H1 (cell line): ENCODE results near the gene SSTR3. TPM values are rescaled to one million over a fixed set of nuclear protein-coding genes. Genes with fewer than 3 reads are reported as not detected.
A peak's percentile ranks its signal among the peaks of the same experiment; 100 is the strongest.

Source experiments
- CTCF ChIA-PET: fragments of 300-600 bp; sonication (Branson Sonifier 250); formaldehyde crosslinking; loops from one replicate; lab custom pipeline; 2021; ENCODE audit not compliant: partially characterized antibody; lab: Charles Lee
- POLR2A ChIA-PET: fragments of 300-600 bp; sonication (Branson Sonifier 250); formaldehyde crosslinking; loops from one replicate; lab custom pipeline; 2021; ENCODE audit warnings: inconsistent platforms; ENCODE audit not compliant: partially characterized antibody; lab: Charles Lee
- DNase-seq, 2 experiments: peaks; one replicate each; pipeline versions ENCODE4 v3.0.0 to v3.0.0-alpha.2; 2010 to 2022; ENCODE audit warnings: low spot score in 2 of 2, low read depth in 1 of 2, mixed read lengths in 1 of 2
- FAIRE-seq: peaks from 2 replicates; lab custom pipeline; 2011; peaks lifted over from hg19 to GRCh38; lab: Jason Lieb, UNC
- H2AFZ ChIP-seq: 2 replicates; pipeline ENCODE4 v1.8.1; 2012; ENCODE audit warnings: low read length, inconsistent platforms
- H2AK5ac ChIP-seq: 2 replicates; pipeline ENCODE4 v1.6.1; 2013; ENCODE audit warnings: low read depth, low read length
- H2BK120ac ChIP-seq: replicated peaks from 2 replicates; pipeline ENCODE3; 2013; ENCODE audit warnings: low read depth, low read length, inconsistent platforms
- H2BK12ac ChIP-seq: 2 replicates; pipeline ENCODE4 v1.6.1; 2013; ENCODE audit warnings: low read depth, low read length
- H2BK15ac ChIP-seq: 2 replicates; pipeline ENCODE4 v1.6.1; 2013; ENCODE audit warnings: low read length
- H2BK20ac ChIP-seq: 2 replicates; pipeline ENCODE4 v1.6.1; 2013; ENCODE audit warnings: low read length
- H2BK5ac ChIP-seq: 2 replicates; pipeline ENCODE4 v1.6.1; 2013; ENCODE audit warnings: low read depth, low read length
- H3K14ac ChIP-seq: 2 replicates; pipeline ENCODE4 v1.6.1; 2013; ENCODE audit warnings: inconsistent platforms; ENCODE audit not compliant: insufficient read length
- H3K18ac ChIP-seq: 2 replicates; pipeline ENCODE4 v1.6.1; 2013; ENCODE audit warnings: low read length; ENCODE audit errors: extremely low read depth
- H3K23ac ChIP-seq: 2 replicates; pipeline ENCODE4 v1.6.1; 2013; ENCODE audit warnings: inconsistent platforms; ENCODE audit not compliant: insufficient read length
- H3K23me2 ChIP-seq: 2 replicates; pipeline ENCODE4 v1.6.1; 2013; ENCODE audit warnings: low read depth, low read length
- H3K27ac ChIP-seq: 2 replicates; pipeline ENCODE4 v1.6.1; 2011; ENCODE audit warnings: low read depth, low read length, inconsistent platforms
- H3K27me3 ChIP-seq, 4 experiments: replicated peaks in 1 of 4; 1 replicate in 1 of 4; 2 replicates in 3 of 4; pipeline versions ENCODE4 v1.6.1 to v1.8.1; 2011 to 2013; ENCODE audit warnings: low read length in 3 of 4, mild to moderate bottlenecking in 3 of 4, inconsistent platforms in 2 of 4, mixed read lengths in 2 of 4, moderate library complexity in 1 of 4; ENCODE audit not compliant: control insufficient read depth in 3 of 4, insufficient read depth in 3 of 4; ENCODE audit errors: extremely low read depth in 1 of 4
- H3K36me3 ChIP-seq, 4 experiments: 2 replicates each; pipeline versions ENCODE4 v1.6.1 to v1.8.1; 2011 to 2013; ENCODE audit warnings: mild to moderate bottlenecking in 4 of 4, low read length in 3 of 4, moderate library complexity in 2 of 4, control low read depth in 1 of 4, inconsistent platforms in 1 of 4; ENCODE audit not compliant: insufficient read depth in 4 of 4, control insufficient read depth in 2 of 4
- H3K4ac ChIP-seq: replicated peaks from 2 replicates; pipeline ENCODE3; 2013; ENCODE audit warnings: low read length, low read depth, mixed read lengths, inconsistent platforms; ENCODE audit not compliant: insufficient read length
- H3K4me1 ChIP-seq, 4 experiments: replicated peaks in 1 of 4; 1 replicate in 1 of 4; 2 replicates in 3 of 4; pipeline versions ENCODE4 v1.6.1 to v1.8.1; 2011 to 2013; ENCODE audit warnings: low read length in 3 of 4, inconsistent platforms in 2 of 4, mixed read lengths in 1 of 4; ENCODE audit not compliant: insufficient read depth in 4 of 4, control insufficient read depth in 3 of 4
- H3K4me2 ChIP-seq, 2 experiments: 2 replicates each; pipeline versions ENCODE4 v1.6.1 to v1.8.1; 2011 to 2013; ENCODE audit warnings: low read depth in 2 of 2, low read length in 2 of 2, control low read depth in 1 of 2, inconsistent platforms in 1 of 2, mild to moderate bottlenecking in 1 of 2; ENCODE audit not compliant: insufficient read depth in 1 of 2
- H3K4me3 ChIP-seq, 4 experiments: fragments of 200-600, 300-600 bp in 1 of 4; sonication (generic), shearing (Covaris generic), sonication (Bioruptor Twin) in 1 of 4; 2 replicates each; pipeline versions ENCODE4 v1.5.1 to v1.8.1; 2011 to 2016; ENCODE audit warnings: low read length in 4 of 4, low read depth in 3 of 4, control low read depth in 2 of 4, inconsistent platforms in 2 of 4, mild to moderate bottlenecking in 2 of 4, mixed read lengths in 1 of 4, moderate library complexity in 1 of 4; ENCODE audit not compliant: insufficient read depth in 2 of 4; ENCODE audit errors: extremely low read depth in 1 of 4
- H3K56ac ChIP-seq: replicated peaks from 2 replicates; pipeline ENCODE3; 2013; ENCODE audit warnings: low read depth, mild to moderate bottlenecking, mixed read lengths, low read length, inconsistent platforms; ENCODE audit not compliant: insufficient read length
- H3K79me1 ChIP-seq: 2 replicates; pipeline ENCODE4 v1.6.1; 2013; ENCODE audit warnings: low read depth, low read length, control low read depth
- H3K79me2 ChIP-seq, 2 experiments: 2 replicates each; pipeline versions ENCODE4 v1.6.1 to v1.8.1; 2012 to 2013; ENCODE audit warnings: low read length in 2 of 2, mild to moderate bottlenecking in 2 of 2, inconsistent platforms in 1 of 2; ENCODE audit not compliant: insufficient read depth in 2 of 2, control insufficient read depth in 1 of 2
- H3K9ac ChIP-seq, 4 experiments: replicated peaks in 1 of 4; 1 replicate in 1 of 4; 2 replicates in 3 of 4; pipeline versions ENCODE4 v1.6.1 to v1.8.1; 2011 to 2013; ENCODE audit warnings: low read depth in 3 of 4, low read length in 3 of 4, control low read depth in 2 of 4, mild to moderate bottlenecking in 2 of 4, moderate library complexity in 2 of 4, inconsistent platforms in 1 of 4; ENCODE audit errors: extremely low read depth in 1 of 4
- H3K9me3 ChIP-seq, 2 experiments: 2 replicates each; pipeline versions ENCODE4 v1.6.1 to v1.8.1; 2012 to 2013; ENCODE audit warnings: mild to moderate bottlenecking in 2 of 2, moderate library complexity in 2 of 2, control low read depth in 1 of 2, inconsistent platforms in 1 of 2, low read depth in 1 of 2, low read length in 1 of 2, mixed read lengths in 1 of 2; ENCODE audit not compliant: insufficient read depth in 2 of 2
- H4K20me1 ChIP-seq, 2 experiments: replicated peaks in 1 of 2; 2 replicates each; pipeline versions ENCODE3 to v1.8.1; 2011 to 2013; ENCODE audit warnings: inconsistent platforms in 2 of 2, low read length in 2 of 2, mild to moderate bottlenecking in 1 of 2; ENCODE audit not compliant: insufficient read depth in 2 of 2, control insufficient read depth in 1 of 2
- H4K5ac ChIP-seq: 2 replicates; pipeline ENCODE4 v1.6.1; 2013; ENCODE audit warnings: low read length, low read depth, mixed read lengths, inconsistent platforms; ENCODE audit not compliant: insufficient read length
- H4K8ac ChIP-seq: 2 replicates; pipeline ENCODE4 v1.8.0; 2013; ENCODE audit warnings: mild to moderate bottlenecking, moderate library complexity, low read length, inconsistent platforms; ENCODE audit not compliant: insufficient read depth; ENCODE audit errors: extremely low read depth
- H4K91ac ChIP-seq: replicated peaks from 2 replicates; pipeline ENCODE3; 2013; ENCODE audit warnings: low read length, mixed read lengths, inconsistent platforms; ENCODE audit not compliant: insufficient read length
- BCL11A ChIP-seq, 2 experiments: IDR thresholded peaks; one replicate each; pipeline ENCODE4 v1.6.1; 2011; ENCODE audit warnings: low read depth in 2 of 2, low read length in 2 of 2, mild to moderate bottlenecking in 2 of 2
- BRCA1 ChIP-seq: IDR thresholded peaks from 2 replicates; pipeline ENCODE4 v1.6.1; 2012; ENCODE audit warnings: low read depth, low read length, improper control_type of control experiment
- CBX5 ChIP-seq: fragments of 300-800, 300-1000 bp; sonication (generic); IDR thresholded peaks from 2 replicates; pipeline ENCODE4 v1.7.1; 2016; ENCODE audit warnings: antibody characterized with exemption, low read length, low read depth
- CHD1 ChIP-seq: IDR thresholded peaks from 2 replicates; pipeline ENCODE4 v1.6.1; 2012; ENCODE audit warnings: low read depth, low read length, improper control_type of control experiment
- HDAC6 ChIP-seq: IDR thresholded peaks from one replicate; pipeline ENCODE4 v1.7.1; 2012; ENCODE audit warnings: low read depth, mild to moderate bottlenecking, inconsistent platforms, low read length, moderate library complexity
- KDM5A ChIP-seq: fragments of 200-600 bp; IDR thresholded peaks from 2 replicates; pipeline ENCODE4 v1.7.1; 2012; ENCODE audit warnings: mild to moderate bottlenecking, low read length, inconsistent platforms, mixed read lengths
- SIX5 ChIP-seq: IDR thresholded peaks from 2 replicates; pipeline ENCODE4 v1.6.1; 2011; ENCODE audit warnings: mild to moderate bottlenecking, low read depth, low read length
- WGBS, 2 experiments: shearing (Covaris generic) in 1 of 2; methylation state at CpG; one replicate each; pipeline versions ENCODE4 v1.1.6 to v1.1.7; 2013 to 2015; ENCODE audit warnings: low lambda C conversion rate in 2 of 2, mixed read lengths in 2 of 2, inconsistent platforms in 1 of 2, low coverage in 1 of 2, missing lambda C conversion rate in 1 of 2; ENCODE audit not compliant: insufficient replicate concordance in 2 of 2, insufficient coverage in 1 of 2, insufficient read length in 1 of 2; ENCODE audit errors: extremely low coverage in 1 of 2, missing lambda C conversion rate in 1 of 2; 5-methylcytosine and 5-hydroxymethylcytosine counted together
- polyA plus RNA-seq, 7 experiments: library from polyadenylated mRNA; depleted of rRNA in 3 of 7; stranded (reverse) in 5 of 7; unstranded in 2 of 7; fragments of >200 nt in 5 of 7; fragments of 200-250 nt in 2 of 7; gene quantifications; 1 replicate in 5 of 7; 2 replicates in 1 of 7; 4 replicates in 1 of 7; pipeline versions ENCODE4 v1.2.1 to v1.2.3, GENCODE V29; 2011 to 2013; ENCODE audit warnings: missing spikeins in 2 of 7, mixed read lengths in 2 of 7
- total RNA-seq: library from RNA; stranded (reverse); fragmentation: NEBNext Ultra II Directional; extraction: Animal tissue kit (Norgen Biotek cat#: 25700); gene quantifications from 2 replicates; pipeline ENCODE4 v1.2.1, GENCODE V29; 2021
- TF ChIP-seq, protein P1 (sequence below): IDR thresholded peaks from 2 replicates; pipeline ENCODE4 v1.6.1; 2011; ENCODE audit warnings: low read length, improper control_type of control experiment

Gene SSTR3
- total and polyA plus RNA-seq, 2 of the 8 experiments (the other 6 are each of a cell fraction or from before 2014, with no cell fraction given), result 0.22 to 0.77 TPM

GRCh38 chr22:37211866-37212173 is 457 bp downstream of the SSTR3 start:
- Histone ChIP-seq H4K91ac (no peak overlapping the region), H2BK20ac (no peak overlapping the region), H2AFZ (no peak overlapping the region), H3K9me3 (no peaks in the 10 kb centered on the region), H4K20me1 (no peaks in the 10 kb centered on the region), H3K4ac (no peak overlapping the region), H3K9ac (no peak overlapping the region), H3K23me2 (peaks cover 3% of the 10 kb centered on the region; the same call in 1 of the 2 replicates), H4K5ac (no peak overlapping the region), H3K4me3 (peak overlapping the region in 1 of 4 experiments; percentile 50; a peak in 2 of 8 replicates), H3K14ac (no peak overlapping the region), H2BK120ac (no peak overlapping the region), H4K8ac (peak overlapping the region; percentile 20; the same call in 1 of the 2 replicates), H3K56ac (no peak overlapping the region), H3K27me3 (peaks cover 0 to 4% (median 1%) of the 10 kb centered on the region in 4 experiments; a peak in 3 of 7 replicates), H3K79me1 (no peaks in the 10 kb centered on the region), H3K27ac (no peak overlapping the region), H3K36me3 (no peaks in the 10 kb centered on the region), H2AK5ac (no peak overlapping the region), H3K18ac (no peak overlapping the region), H2BK12ac (peak overlapping the region; percentile 27; the same call in 1 of the 2 replicates), H3K23ac (no peak overlapping the region), H3K4me2 (peak overlapping the region; percentile 76 to 81), H3K79me2 (no peaks in the 10 kb centered on the region), H2BK5ac (no peak overlapping the region; the same call in 1 of the 2 replicates), H2BK15ac (0 out of 2 replicates have a peak overlapping the region, but pooled peaks have one; percentile 46), H3K4me1 (peaks cover 0 to 8% (median 3%) of the 10 kb centered on the region in 4 experiments; a peak in 6 of 7 replicates)
- DNase-seq (no peak), FAIRE-seq (no peak)
- ChIA-PET POLR2A (interaction anchor here (1.6 kb wide), 1 partner anchor 9 kb away, joined by 3 read pairs; no protein-coding TSS in a partner anchor), CTCF (interaction anchor here (0.6 to 1.4 kb wide), 4 partner anchors 12 to 516 kb away, joined by 3 to 4 read pairs (median 4); no protein-coding TSS in a partner anchor)
- whole genome bisulfite sequencing, 2 experiments, result 84% methylated on average over 4 of the region's 6 CpGs; no CpG with 5 or more reads in 1 of the 2 experiments
- TF ChIP-seq, protein P1, sequence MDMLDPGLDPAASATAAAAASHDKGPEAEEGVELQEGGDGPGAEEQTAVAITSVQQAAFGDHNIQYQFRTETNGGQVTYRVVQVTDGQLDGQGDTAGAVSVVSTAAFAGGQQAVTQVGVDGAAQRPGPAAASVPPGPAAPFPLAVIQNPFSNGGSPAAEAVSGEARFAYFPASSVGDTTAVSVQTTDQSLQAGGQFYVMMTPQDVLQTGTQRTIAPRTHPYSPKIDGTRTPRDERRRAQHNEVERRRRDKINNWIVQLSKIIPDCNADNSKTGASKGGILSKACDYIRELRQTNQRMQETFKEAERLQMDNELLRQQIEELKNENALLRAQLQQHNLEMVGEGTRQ, result no peak
- TF ChIP-seq CHD1, result no peak
- TF ChIP-seq BRCA1, result no peak
- no peak for TF ChIP-seq KDM5A
- TF ChIP-seq HDAC6, result no peak
- no peak for TF ChIP-seq CBX5
- TF ChIP-seq BCL11A (IDR thresholded peaks at IDR 0.05; ENCODE audit: low read depth in 2 of 2, low read length in 2 of 2), result no peak
- no peak for TF ChIP-seq SIX5
